ENCODE results near the gene NCK2.

NCK2 gene

DNA sequence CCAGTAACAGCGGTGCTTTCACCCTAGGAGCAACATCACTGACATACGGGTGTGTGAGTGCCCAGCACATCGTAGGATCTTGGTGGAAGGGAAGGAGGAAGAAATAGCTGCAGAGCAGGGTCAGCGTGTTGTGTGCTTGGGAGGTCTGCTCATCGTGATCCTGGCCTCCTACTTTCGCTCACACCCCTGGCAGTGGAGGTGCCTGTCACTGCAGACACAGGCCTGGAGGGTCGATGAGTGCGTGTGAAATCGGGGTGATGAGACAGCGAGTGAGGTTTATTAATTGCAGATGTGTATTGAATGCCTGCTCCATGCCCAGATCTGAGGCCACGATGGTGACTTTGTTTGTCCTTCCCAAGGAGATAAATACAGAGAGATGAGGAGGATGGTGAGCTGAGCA is 126.1 kb downstream of the NCK2 start:
- no peak for TF ChIP-seq CTCF (IDR thresholded peaks at IDR 0.05; ENCODE audit: low read depth, low read length)
- DNase-seq (ENCODE audit: low read depth, low spot score): no peak
- no peak overlapping the region for H3K4me3 ChIP-seq (ENCODE audit: low read depth, low read length)
- in situ Hi-C loops (cut with HindIII; ENCODE audit: low sequenced_read_pairs): no loop called here

GRCh38 chr2:105872142-105872728 is 127.5 kb downstream of the NCK2 start:
- no peak for TF ChIP-seq CTCF (IDR thresholded peaks at IDR 0.05; ENCODE audit: low read depth, low read length)
- in situ Hi-C loops (cut with HindIII; ENCODE audit: low sequenced_read_pairs): no loop called here
- DNase-seq (ENCODE audit: low read depth, low spot score): no peak
- no peak overlapping the region for H3K4me3 ChIP-seq (ENCODE audit: low read depth, low read length)

DNA sequence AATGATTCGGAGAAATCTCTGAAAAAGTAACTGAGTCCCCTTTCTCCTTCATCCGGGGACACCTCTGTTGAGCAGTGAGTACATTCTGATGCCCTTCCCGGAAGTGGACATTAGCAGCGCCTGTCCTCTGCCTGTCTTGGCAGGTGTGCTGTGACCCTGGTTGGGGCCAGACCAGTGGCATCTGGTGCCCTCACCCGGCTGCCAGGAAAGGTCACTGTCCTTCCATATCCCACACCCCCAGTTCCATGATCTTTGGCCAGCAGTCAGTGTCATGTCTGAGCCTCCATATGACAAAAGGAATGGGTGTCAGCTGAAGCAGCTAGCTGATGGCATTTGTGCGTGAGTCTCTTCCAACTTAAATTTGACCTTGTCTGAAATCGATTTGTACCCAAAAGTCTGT is 128.1 kb downstream of the NCK2 start:
- in situ Hi-C loops (cut with HindIII; ENCODE audit: low sequenced_read_pairs): no loop called here
- H3K4me3 ChIP-seq (ENCODE audit: low read depth, low read length): no peak overlapping the region
- DNase-seq (ENCODE audit: low read depth, low spot score): no peak
- TF ChIP-seq CTCF (IDR thresholded peaks at IDR 0.05; ENCODE audit: low read depth, low read length): no peak

- in situ Hi-C loops (cut with HindIII; ENCODE audit: low sequenced_read_pairs): no loop called here
- TF ChIP-seq CTCF (IDR thresholded peaks at IDR 0.05; ENCODE audit: low read depth, low read length): no peak
- DNase-seq (ENCODE audit: low read depth, low spot score): no peak
- no peak overlapping the region for H3K4me3 ChIP-seq (ENCODE audit: low read depth, low read length)
These were observed 128.6 kb downstream of the NCK2 start for GRCh38 chr2:105873281-105873680.

- in situ Hi-C loops (cut with HindIII; ENCODE audit: low sequenced_read_pairs): no loop called here
- H3K4me3 ChIP-seq (ENCODE audit: low read depth, low read length): no peak overlapping the region
- peak; percentile 77 for DNase-seq (ENCODE audit: low read depth, low spot score)
- TF ChIP-seq CTCF (IDR thresholded peaks at IDR 0.05; ENCODE audit: low read depth, low read length): no peak
These were observed 129.0 kb downstream of the NCK2 start for GRCh38 chr2:105873721-105874120.

DNA sequence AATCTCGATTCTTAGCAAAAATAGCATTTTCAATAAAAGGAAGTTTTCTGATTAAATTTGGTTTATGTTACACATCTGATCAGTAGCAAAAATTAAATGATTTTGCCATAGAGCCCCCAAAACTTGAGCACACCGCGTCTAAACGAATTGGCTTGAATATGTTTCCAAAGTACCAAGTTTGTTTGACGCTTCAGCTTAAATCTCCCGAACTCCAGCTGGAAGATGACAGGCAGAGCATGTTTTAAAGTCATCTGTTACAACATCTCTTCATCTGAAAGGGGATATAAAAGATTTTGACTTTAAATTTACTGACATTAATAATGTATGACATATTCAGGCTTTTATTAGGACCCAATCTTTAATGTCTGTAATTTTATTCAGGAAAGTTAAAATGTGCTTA is 129.8 kb downstream of the NCK2 start:
- no peak overlapping the region for H3K4me3 ChIP-seq (ENCODE audit: low read depth, low read length)
- DNase-seq (ENCODE audit: low read depth, low spot score): no peak
- in situ Hi-C loops (cut with HindIII; ENCODE audit: low sequenced_read_pairs): no loop called here

More for the DNA sequence above, 129.8 kb downstream of the NCK2 start:
- TF ChIP-seq CTCF (IDR thresholded peaks at IDR 0.05; ENCODE audit: low read depth, low read length): no peak

Measured in astrocyte of the spinal cord (primary cell).